ENCODE measurements around the gene RINT1.

The RINT1 gene

DNA sequence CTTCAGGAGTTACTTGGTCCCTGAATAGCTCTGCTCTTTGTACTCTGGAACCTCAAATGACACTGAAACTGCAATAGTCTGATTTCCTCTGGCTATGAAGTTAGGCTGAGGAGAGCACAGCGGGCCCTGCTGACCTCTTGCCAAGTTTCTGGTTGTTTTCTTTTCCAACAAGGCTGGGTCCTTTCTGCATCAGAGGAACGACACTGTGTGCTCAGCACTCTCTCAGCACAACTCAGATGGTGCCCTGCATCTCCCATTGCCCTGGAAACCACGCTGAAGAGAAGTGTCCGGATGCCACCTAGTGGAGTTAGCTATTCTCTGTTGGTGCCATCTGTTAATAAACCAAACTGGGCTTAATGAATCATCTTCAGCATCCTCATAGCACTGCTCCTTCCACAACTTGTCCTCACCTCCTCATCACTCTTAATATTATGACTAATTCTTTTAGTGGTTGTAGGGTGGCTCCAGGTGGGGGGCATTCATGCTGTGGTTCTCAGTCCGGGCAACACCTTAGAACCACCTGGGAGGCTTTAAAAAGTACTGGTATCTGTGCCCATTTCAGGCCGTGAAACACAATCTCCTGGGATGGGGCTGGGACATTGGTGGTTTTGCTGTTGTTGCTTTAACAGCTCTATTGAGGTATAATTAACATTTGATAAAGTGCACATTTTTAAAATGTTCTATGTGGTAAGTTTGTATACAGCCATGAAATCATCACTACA lies 57.5 kb downstream of the RINT1 start:
- TF ChIP-seq ISL1 (CRISPR knock-in tag; IDR thresholded peaks at IDR 0.05) (no peak), ZFP3 (CRISPR knock-in tag; IDR thresholded peaks at IDR 0.05) (no peak), TOX (CRISPR knock-in tag; IDR thresholded peaks at IDR 0.05; ENCODE audit: borderline replicate concordance) (no peak), BACH2 (CRISPR knock-in tag; IDR thresholded peaks at IDR 0.05; ENCODE audit: borderline replicate concordance) (no peak), ZC3H10 (CRISPR knock-in tag; IDR thresholded peaks at IDR 0.05) (no peak), ZNF70 (CRISPR knock-in tag; IDR thresholded peaks at IDR 0.05) (no peak), PPARA (CRISPR knock-in tag; IDR thresholded peaks at IDR 0.05; ENCODE audit: borderline replicate concordance) (no peak), ESRRG (CRISPR knock-in tag; IDR thresholded peaks at IDR 0.05) (no peak), TCF4 (CRISPR knock-in tag; IDR thresholded peaks at IDR 0.05; ENCODE audit: borderline replicate concordance) (no peak), ZNF8 (CRISPR knock-in tag; IDR thresholded peaks at IDR 0.05) (no peak)
- TF ChIP-seq, protein P1, sequence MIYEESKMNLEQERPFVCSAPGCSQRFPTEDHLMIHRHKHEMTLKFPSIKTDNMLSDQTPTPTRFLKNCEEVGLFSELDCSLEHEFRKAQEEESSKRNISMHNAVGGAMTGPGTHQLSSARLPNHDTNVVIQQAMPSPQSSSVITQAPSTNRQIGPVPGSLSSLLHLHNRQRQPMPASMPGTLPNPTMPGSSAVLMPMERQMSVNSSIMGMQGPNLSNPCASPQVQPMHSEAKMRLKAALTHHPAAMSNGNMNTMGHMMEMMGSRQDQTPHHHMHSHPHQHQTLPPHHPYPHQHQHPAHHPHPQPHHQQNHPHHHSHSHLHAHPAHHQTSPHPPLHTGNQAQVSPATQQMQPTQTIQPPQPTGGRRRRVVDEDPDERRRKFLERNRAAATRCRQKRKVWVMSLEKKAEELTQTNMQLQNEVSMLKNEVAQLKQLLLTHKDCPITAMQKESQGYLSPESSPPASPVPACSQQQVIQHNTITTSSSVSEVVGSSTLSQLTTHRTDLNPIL (CRISPR knock-in tag; IDR thresholded peaks at IDR 0.05; ENCODE audit: low read depth), result no peak
- ATAC-seq, result peak; percentile 99

DNA sequence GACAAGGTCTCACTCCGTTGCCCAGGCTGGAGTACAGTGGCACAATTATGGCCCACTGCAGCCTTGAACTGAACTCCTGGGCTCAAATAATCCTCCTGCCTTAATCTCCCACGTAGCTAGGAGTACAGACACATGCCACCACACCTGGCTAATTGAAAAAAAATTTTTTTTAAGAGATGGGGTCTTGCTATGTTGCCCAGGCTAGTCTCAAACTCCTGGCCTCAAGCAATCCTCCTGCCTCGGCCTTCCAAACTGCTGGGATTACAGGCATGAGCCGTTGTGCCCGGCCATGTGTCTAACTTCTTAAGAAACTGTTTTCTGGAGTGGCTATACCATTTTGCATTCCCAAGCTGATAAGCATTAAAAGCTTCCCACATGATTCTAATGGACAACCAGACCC lies 58.8 kb downstream of the RINT1 start:
- no peak for ATAC-seq
- TF ChIP-seq ZC3H10 (CRISPR knock-in tag; IDR thresholded peaks at IDR 0.05), result no peak
- TF ChIP-seq ISL1 (CRISPR knock-in tag; IDR thresholded peaks at IDR 0.05), result no peak
- TF ChIP-seq, protein P2, sequence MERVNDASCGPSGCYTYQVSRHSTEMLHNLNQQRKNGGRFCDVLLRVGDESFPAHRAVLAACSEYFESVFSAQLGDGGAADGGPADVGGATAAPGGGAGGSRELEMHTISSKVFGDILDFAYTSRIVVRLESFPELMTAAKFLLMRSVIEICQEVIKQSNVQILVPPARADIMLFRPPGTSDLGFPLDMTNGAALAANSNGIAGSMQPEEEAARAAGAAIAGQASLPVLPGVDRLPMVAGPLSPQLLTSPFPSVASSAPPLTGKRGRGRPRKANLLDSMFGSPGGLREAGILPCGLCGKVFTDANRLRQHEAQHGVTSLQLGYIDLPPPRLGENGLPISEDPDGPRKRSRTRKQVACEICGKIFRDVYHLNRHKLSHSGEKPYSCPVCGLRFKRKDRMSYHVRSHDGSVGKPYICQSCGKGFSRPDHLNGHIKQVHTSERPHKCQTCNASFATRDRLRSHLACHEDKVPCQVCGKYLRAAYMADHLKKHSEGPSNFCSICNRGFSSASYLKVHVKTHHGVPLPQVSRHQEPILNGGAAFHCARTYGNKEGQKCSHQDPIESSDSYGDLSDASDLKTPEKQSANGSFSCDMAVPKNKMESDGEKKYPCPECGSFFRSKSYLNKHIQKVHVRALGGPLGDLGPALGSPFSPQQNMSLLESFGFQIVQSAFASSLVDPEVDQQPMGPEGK (CRISPR knock-in tag; IDR thresholded peaks at IDR 0.05; ENCODE audit: borderline replicate concordance), result no peak
- TF ChIP-seq, protein P3, sequence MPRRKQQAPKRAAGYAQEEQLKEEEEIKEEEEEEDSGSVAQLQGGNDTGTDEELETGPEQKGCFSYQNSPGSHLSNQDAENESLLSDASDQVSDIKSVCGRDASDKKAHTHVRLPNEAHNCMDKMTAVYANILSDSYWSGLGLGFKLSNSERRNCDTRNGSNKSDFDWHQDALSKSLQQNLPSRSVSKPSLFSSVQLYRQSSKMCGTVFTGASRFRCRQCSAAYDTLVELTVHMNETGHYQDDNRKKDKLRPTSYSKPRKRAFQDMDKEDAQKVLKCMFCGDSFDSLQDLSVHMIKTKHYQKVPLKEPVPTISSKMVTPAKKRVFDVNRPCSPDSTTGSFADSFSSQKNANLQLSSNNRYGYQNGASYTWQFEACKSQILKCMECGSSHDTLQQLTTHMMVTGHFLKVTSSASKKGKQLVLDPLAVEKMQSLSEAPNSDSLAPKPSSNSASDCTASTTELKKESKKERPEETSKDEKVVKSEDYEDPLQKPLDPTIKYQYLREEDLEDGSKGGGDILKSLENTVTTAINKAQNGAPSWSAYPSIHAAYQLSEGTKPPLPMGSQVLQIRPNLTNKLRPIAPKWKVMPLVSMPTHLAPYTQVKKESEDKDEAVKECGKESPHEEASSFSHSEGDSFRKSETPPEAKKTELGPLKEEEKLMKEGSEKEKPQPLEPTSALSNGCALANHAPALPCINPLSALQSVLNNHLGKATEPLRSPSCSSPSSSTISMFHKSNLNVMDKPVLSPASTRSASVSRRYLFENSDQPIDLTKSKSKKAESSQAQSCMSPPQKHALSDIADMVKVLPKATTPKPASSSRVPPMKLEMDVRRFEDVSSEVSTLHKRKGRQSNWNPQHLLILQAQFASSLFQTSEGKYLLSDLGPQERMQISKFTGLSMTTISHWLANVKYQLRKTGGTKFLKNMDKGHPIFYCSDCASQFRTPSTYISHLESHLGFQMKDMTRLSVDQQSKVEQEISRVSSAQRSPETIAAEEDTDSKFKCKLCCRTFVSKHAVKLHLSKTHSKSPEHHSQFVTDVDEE (CRISPR knock-in tag; IDR thresholded peaks at IDR 0.05), result no peak
- TF ChIP-seq ZNF565 (CRISPR knock-in tag; conservative IDR thresholded peaks at IDR 0.05; ENCODE audit: low read depth), result no peak
- no peak for TF ChIP-seq RARB (CRISPR knock-in tag; IDR thresholded peaks at IDR 0.05)
- no peak for TF ChIP-seq OSR1 (CRISPR knock-in tag; IDR thresholded peaks at IDR 0.05)
- TF ChIP-seq GLIS3 (CRISPR knock-in tag; IDR thresholded peaks at IDR 0.05), result no peak
- TF ChIP-seq, protein P4, sequence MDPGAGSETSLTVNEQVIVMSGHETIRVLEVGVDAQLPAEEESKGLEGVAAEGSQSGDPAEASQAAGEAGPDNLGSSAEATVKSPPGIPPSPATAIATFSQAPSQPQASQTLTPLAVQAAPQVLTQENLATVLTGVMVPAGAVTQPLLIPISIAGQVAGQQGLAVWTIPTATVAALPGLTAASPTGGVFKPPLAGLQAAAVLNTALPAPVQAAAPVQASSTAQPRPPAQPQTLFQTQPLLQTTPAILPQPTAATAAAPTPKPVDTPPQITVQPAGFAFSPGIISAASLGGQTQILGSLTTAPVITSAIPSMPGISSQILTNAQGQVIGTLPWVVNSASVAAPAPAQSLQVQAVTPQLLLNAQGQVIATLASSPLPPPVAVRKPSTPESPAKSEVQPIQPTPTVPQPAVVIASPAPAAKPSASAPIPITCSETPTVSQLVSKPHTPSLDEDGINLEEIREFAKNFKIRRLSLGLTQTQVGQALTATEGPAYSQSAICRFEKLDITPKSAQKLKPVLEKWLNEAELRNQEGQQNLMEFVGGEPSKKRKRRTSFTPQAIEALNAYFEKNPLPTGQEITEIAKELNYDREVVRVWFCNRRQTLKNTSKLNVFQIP (CRISPR knock-in tag; IDR thresholded peaks at IDR 0.05; ENCODE audit: borderline replicate concordance, low read depth), result no peak
- no peak for TF ChIP-seq ZFP30 (CRISPR knock-in tag; IDR thresholded peaks at IDR 0.05)

DNA sequence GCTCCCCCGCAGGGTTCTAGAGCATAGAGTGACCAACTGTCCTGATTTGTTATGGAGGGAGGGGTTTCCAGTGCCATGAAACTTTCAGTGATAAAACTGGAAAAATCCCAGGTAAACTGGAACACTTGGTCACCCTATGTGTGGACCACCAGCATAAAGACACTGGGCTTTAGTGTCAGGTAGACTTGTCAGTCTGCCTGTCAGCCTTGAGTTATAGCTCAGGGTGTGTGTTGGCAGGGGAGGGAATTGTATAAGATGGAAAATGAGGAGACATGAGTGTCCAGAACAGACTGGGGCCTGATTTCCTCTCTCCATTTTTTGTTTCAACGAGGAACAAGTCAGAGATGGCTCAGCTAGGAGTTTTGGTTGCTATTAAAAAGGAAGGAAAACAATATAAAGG lies 59.5 kb downstream of the RINT1 start:
- no peak for ATAC-seq
- TF ChIP-seq ZFP30 (CRISPR knock-in tag; IDR thresholded peaks at IDR 0.05) (no peak), ZFP3 (CRISPR knock-in tag; IDR thresholded peaks at IDR 0.05) (no peak), BACH2 (CRISPR knock-in tag; IDR thresholded peaks at IDR 0.05; ENCODE audit: borderline replicate concordance) (no peak), OSR1 (CRISPR knock-in tag; IDR thresholded peaks at IDR 0.05) (no peak)
- TF ChIP-seq, protein P3 (CRISPR knock-in tag; IDR thresholded peaks at IDR 0.05), result no peak
- TF ChIP-seq, protein P2 (CRISPR knock-in tag; IDR thresholded peaks at IDR 0.05; ENCODE audit: borderline replicate concordance), result no peak

All from SK-N-SH treated with all-trans-retinoic acid at 6 μM for 48 hours (cell line).